Stomach (tissue), 9 donors: ENCODE results near the gene SDK2. TPM values are rescaled to one million over a fixed set of nuclear protein-coding genes. Genes with fewer than 3 reads are reported as not detected.
"Not testable (repeated sequence)": the region's sequence is repeated elsewhere in the genome, so short reads cannot be mapped to it uniquely, and the experiment has no call there.

Experiments used
- DNase-seq, 2 donors: peaks; one replicate each; pipeline versions ENCODE4 v3.0.0 to v3.0.0-alpha.2; 2013 to 2019
- H3K27ac ChIP-seq, 5 donors: fragments of 200-600 bp in 4 of 5; sonication (generic) in 4 of 5; one replicate each; pipeline ENCODE4 v1.5.1; 2013 to 2019; ENCODE audit warnings: mild to moderate bottlenecking in 1 of 5, moderate library complexity in 1 of 5
- H3K27me3 ChIP-seq, 3 donors: fragments of 200-600 bp; sonication (generic); one replicate each; pipeline ENCODE4 v1.5.1; 2017 to 2019; ENCODE audit warnings: mixed run types in 1 of 3
- H3K36me3 ChIP-seq, 4 donors: fragments of 200-600 bp; sonication (generic); 1 replicate in 3 of 4; 2 replicates in 1 of 4; pipeline ENCODE4 v1.5.1; 2016 to 2019
- H3K4me1 ChIP-seq, 4 donors: fragments of 200-600 bp; sonication (generic); one replicate each; pipeline ENCODE4 v1.5.1; 2016 to 2019
- H3K4me3 ChIP-seq, 4 donors: fragments of 200-600 bp; sonication (generic) in 3 of 4; one replicate each; pipeline ENCODE4 v1.5.1; 2016 to 2019; ENCODE audit warnings: mild to moderate bottlenecking in 1 of 4
- H3K9me3 ChIP-seq, 4 donors: fragments of 200-600 bp; sonication (generic); one replicate each; pipeline ENCODE4 v1.5.1; 2016 to 2019
- EP300 ChIP-seq: sonication (generic); formaldehyde crosslinking; IDR thresholded peaks from one replicate; pipeline ENCODE4 v1.6.1; 2017; ENCODE audit warnings: antibody characterized with exemption
- POLR2A ChIP-seq, 4 donors: fragments of 450-650 bp; IDR thresholded peaks; one replicate each; pipeline ENCODE4 v1.6.1; 2016; ENCODE audit warnings: antibody characterized with exemption in 4 of 4, control low read depth in 2 of 4, mild to moderate bottlenecking in 1 of 4, moderate library complexity in 1 of 4
- POLR2AphosphoS5 ChIP-seq, 3 donors: sonication (generic); formaldehyde crosslinking; IDR thresholded peaks; one replicate each; pipeline ENCODE4 v1.6.1; 2016; ENCODE audit warnings: antibody characterized with exemption in 3 of 3
- WGBS, 5 donors: extraction: QIAGEN DNeasy Blood & Tissue Kit in 3 of 5; methylation state at CpG; one replicate each; pipeline versions ENCODE4 v1.1.5 to v1.1.7; 2013 to 2018; 5-methylcytosine and 5-hydroxymethylcytosine counted together
- intact Hi-C: fragments of 100-400 bp; cut with DNase I; formaldehyde crosslinking; loops from one replicate; pipeline ENCODE4 v1.15.1; 2023; ENCODE audit warnings: low total_unique reads
- polyA plus RNA-seq, 3 donors: library from polyadenylated mRNA; stranded (reverse); fragments of 200-250 nt; gene quantifications; one replicate each; pipeline ENCODE4 v1.2.3, GENCODE V29; 2013
- total RNA-seq, 5 donors: library from RNA; depleted of rRNA; stranded (reverse); fragments of >200 nt; gene quantifications; one replicate each; pipeline versions ENCODE4 v1.1.0 to v1.2.3, GENCODE V29; 2014 to 2016
- TF ChIP-seq, protein P1 (sequence below), 7 experiments: fragments of 450-650 bp in 4 of 7; fragments of 200-600 bp in 3 of 7; sonication (generic) in 3 of 7; IDR thresholded peaks; one replicate each; pipeline ENCODE4 v1.5.1; 2016 to 2019; ENCODE audit warnings: antibody characterized with exemption in 7 of 7, control low read depth in 2 of 7, mild to moderate bottlenecking in 1 of 7
- donor health status: healthy with polysubstance abuse.
- donor health status: Bipolar disorder and iron deficiency.
- donor health status: healthy.

Gene SDK2
- total and polyA plus RNA-seq, 8 donors = under 0.01 to 9.6 (median 0.44) TPM; not detected in 1

GRCh38 chr17:73315471-73315870 is 328.8 kb downstream of the SDK2 start:
- Histone ChIP-seq H3K4me3 (no peak overlapping the region), H3K27ac (no peak overlapping the region), H3K36me3 (no peaks in the 10 kb centered on the region), H3K4me1 (peaks cover 0 to 23% (median 14%) of the 10 kb centered on the region in 4 donors), H3K27me3 (no peaks in the 10 kb centered on the region), H3K9me3 (no peaks in the 10 kb centered on the region)
- no peak for TF ChIP-seq POLR2A (IDR thresholded peaks at IDR 0.05)
- TF ChIP-seq, protein P1, sequence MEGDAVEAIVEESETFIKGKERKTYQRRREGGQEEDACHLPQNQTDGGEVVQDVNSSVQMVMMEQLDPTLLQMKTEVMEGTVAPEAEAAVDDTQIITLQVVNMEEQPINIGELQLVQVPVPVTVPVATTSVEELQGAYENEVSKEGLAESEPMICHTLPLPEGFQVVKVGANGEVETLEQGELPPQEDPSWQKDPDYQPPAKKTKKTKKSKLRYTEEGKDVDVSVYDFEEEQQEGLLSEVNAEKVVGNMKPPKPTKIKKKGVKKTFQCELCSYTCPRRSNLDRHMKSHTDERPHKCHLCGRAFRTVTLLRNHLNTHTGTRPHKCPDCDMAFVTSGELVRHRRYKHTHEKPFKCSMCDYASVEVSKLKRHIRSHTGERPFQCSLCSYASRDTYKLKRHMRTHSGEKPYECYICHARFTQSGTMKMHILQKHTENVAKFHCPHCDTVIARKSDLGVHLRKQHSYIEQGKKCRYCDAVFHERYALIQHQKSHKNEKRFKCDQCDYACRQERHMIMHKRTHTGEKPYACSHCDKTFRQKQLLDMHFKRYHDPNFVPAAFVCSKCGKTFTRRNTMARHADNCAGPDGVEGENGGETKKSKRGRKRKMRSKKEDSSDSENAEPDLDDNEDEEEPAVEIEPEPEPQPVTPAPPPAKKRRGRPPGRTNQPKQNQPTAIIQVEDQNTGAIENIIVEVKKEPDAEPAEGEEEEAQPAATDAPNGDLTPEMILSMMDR (IDR thresholded peaks at IDR 0.05) = no peak
- no peak for TF ChIP-seq EP300
- TF ChIP-seq POLR2AphosphoS5 (IDR thresholded peaks at IDR 0.05) = no peak
- intact Hi-C loops = no loop called here
- WGBS, 5 donors = 56 to 67% (median 58%) methylated on average over 4 to 5 of the region's 5 CpGs
- no peak for DNase-seq

DNA sequence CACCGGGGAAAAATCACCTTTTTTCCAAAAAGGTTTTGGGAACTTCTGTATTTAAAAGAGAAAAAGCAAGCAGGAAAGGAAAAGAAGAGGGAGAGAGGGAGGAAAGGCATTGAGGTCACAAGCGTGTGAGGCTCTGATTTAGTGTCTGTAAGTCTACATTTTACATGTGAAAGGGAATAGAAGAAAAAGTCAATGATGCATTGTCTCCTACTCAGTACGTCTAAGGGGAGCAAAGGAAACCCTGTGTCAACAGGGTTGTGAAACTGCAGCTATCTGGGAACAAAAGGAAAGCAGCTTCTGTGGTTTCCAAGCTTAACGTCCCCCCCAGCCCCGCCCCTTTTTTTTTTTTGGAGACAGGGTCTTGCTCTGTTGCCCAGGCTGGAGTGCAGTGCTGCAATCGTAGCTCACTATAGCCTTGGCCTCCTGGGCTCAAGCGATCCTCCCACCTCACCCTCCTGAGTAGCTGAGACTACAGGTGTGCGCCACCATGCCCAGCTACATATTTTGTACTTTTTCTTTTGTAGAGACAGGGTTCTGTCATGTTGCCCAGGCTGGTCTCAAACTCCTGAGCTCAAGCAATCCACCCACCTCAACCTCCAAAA is 330.6 kb downstream of the SDK2 start:
- no peaks in the 10 kb centered on the region for H3K27me3 ChIP-seq
- TF ChIP-seq POLR2AphosphoS5 (IDR thresholded peaks at IDR 0.05) (no peak), POLR2A (IDR thresholded peaks at IDR 0.05) (no peak), EP300 (no peak)
- TF ChIP-seq, protein P1 (IDR thresholded peaks at IDR 0.05) = no peak
- intact Hi-C loops = no loop called here
- H3K36me3 ChIP-seq = no peaks in the 10 kb centered on the region
- H3K4me3 ChIP-seq = no peak overlapping the region
- 72 to 82% (median 75%) methylated on average over 8 of the region's 8 CpGs for WGBS, 5 donors
- H3K4me1 ChIP-seq = peaks cover 8 to 40% (median 32%) of the 10 kb centered on the region in 4 donors
- no peak for DNase-seq
- no peaks in the 10 kb centered on the region for H3K9me3 ChIP-seq
- H3K27ac ChIP-seq = no peak overlapping the region

DNA sequence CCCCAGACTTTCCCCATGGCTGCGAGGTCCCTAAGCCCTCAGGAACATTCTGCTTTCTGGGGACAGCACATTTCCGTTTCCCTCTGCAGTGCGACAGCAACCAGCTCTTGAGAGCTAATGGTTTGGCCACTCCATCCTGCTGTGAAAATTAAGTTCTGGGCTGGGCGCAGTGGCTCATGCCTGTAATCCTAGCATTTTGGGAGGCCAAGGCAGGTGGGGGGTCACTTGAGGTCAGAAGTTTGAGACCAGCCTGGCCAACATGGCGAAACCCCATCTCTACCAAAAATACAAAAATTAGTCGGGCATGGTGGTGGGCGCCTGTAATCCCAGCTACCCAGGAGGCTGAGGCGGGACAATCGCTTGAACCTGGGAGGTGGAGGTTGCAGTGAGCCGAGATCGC is 331.4 kb downstream of the SDK2 start:
- 77 to 88% (median 81%) methylated on average over 11 of the region's 11 CpGs for WGBS, 5 donors
- intact Hi-C loops, H3K4me3 ChIP-seq: not testable (repeated sequence)

GRCh38 chr17:73311781-73312641 is 332.2 kb downstream of the SDK2 start, which contains the start of gene CDC42EP4:
Gene CDC42EP4 (minus strand): TSS chr17:73312001. CDS start chr17:73286500, 25,501 bp downstream.
- 0 to 3% (median 1%) methylated on average over 34 to 71 of the region's 71 CpGs for WGBS, 5 donors
- TF ChIP-seq, protein P1 (IDR thresholded peaks at IDR 0.05) = no peak
- TF ChIP-seq EP300 (no peak), POLR2A (IDR thresholded peaks at IDR 0.05) (peak in 2 of 4 donors; percentile 83 to 96), POLR2AphosphoS5 (IDR thresholded peaks at IDR 0.05) (peak; percentile 77 to 98 (median 96))
- Histone ChIP-seq H3K4me1 (peaks cover 14 to 47% (median 40%) of the 10 kb centered on the region in 4 donors), H3K27ac (peak within 1 kb of the TSS; percentile 95 to 100 (median 99)), H3K36me3 (no peaks in the 10 kb centered on the region), H3K9me3 (no peaks in the 10 kb centered on the region), H3K27me3 (no peaks in the 10 kb centered on the region), H3K4me3 (peak within 1 kb of the TSS; percentile 75 to 93 (median 88))
- intact Hi-C loops = no loop called here
- DNase-seq = peak; percentile 97 to 99

More for the DNA sequence above, 331.4 kb downstream of the SDK2 start:
- not testable (repeated sequence) for H3K27me3 ChIP-seq, H3K36me3 ChIP-seq, H3K9me3 ChIP-seq, DNase-seq
- Histone ChIP-seq H3K4me1 (peaks cover 10 to 47% (median 39%) of the 10 kb centered on the region in 4 donors), H3K27ac (peak overlapping the region in 4 of 5 donors; percentile 95 to 100 (median 99))
